Effector CD4-positive, alpha-beta T cell (primary cell): ENCODE data around the gene LRRC1.
"Not testable (repeated sequence)": the region's sequence is repeated elsewhere in the genome, so short reads cannot be mapped to it uniquely, and the experiment has no call there.

Source experiments
- DNase-seq: peaks from one replicate; pipeline ENCODE4 v3.0.0-alpha.2; 2020

LRRC1 gene

GRCh38 chr6:53793318-53794136, 1.3 kb upstream of the LRRC1 start:
- DNase-seq = peak; percentile 2

- DNase-seq = peak; percentile 38
These were observed 577 bp upstream of the LRRC1 start for GRCh38 chr6:53794137-53794719.

DNA sequence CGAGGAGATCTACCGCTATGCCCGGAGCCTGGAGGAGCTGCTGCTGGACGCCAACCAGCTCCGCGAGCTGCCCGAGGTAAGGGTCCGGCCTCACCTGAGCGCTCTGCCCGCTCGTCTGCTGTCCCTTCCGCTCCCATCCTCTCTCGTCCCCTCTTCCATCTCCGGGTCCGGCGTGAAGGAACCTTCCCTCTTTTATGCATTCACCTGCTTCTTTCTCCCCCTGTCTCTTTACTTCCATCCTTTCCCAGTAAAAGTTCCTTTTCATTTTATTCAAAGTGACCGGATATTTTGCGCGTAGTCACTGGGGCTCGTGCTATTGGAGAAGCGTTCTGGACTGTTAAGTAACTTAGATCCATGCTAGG, 516 bp downstream of the LRRC1 start:
- DNase-seq = no peak

DNA sequence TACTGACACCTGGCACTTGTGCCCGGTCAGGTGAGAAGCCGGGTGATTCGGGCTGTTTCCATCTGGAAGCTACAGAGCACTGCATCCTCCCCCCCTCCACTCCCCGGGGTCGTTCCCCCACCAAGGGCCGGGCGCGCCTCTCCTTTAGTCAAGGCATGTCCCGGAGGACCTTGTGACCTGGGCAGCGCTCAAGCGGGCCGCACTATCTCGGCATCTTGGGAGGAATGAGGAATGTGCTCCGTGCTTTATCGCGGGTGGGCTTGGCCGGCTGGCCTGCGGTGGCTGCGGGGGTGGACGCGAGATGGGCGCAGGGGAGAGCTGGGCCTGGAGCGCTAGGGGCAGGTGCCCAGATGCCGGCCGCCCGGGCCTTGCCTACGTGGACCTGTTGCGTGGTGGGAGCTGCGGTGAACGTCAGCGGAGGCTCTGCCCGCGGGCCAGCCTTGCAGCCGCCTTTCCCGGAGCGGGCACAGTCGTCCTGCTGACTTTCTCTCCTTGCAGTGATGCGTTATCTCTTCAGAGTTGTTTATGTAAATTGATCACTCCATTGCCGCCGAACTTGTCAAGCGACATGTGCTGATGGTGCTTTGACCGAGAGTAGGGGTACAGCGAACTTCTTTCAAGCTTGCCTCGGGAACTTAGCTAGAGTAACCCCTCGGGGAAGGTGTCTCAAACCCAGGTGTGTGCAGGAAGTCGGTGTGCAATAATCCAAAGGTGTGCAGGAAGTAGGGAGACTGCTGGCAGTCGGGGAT, 1.1 kb downstream of the LRRC1 start:
- peak; percentile 2 for DNase-seq

DNA sequence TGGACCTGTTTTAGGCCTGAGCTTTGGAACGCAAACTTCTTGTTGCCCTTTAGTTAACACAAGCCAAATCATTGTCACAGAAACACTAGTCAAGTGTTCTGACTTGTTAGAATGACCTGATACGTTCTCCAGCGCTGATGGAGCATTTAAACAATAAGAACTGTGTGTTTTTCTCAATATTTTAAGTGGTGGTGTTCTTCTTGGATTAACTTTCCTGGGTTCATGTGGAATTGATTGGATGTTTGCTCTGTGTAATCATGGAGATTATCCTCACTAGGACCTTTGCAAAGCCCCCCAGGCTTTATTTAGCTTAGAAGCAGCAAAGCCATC, 1.6 kb downstream of the LRRC1 start:
- DNase-seq = no peak

DNA sequence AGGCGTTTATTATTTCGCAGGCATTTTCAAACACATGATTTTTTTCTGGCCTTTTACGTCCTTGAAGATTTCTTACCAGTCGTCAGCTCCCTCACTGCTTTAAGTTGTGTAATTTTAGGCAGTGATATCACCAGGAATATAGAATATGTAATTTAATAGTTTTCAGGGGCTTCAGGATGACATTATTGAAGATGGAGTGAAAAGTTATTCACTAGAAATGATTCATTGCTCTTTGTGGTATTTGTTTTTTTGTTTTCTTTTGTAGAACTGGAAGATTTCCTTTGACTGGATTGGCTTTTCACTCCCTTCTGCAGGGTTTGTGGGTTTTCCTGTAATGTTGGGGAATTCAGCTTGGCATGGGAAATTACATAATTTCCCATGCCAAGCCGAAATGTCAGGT, 2.0 kb downstream of the LRRC1 start:
- no peak for DNase-seq

- DNase-seq = no peak
These were observed 2.5 kb downstream of the LRRC1 start for GRCh38 chr6:53797304-53797703.

GRCh38 chr6:53799340-53799739, 4.5 kb downstream of the LRRC1 start:
- DNase-seq = no peak

- no peak for DNase-seq
These were observed 6.2 kb downstream of the LRRC1 start for GRCh38 chr6:53801022-53801421.

DNA sequence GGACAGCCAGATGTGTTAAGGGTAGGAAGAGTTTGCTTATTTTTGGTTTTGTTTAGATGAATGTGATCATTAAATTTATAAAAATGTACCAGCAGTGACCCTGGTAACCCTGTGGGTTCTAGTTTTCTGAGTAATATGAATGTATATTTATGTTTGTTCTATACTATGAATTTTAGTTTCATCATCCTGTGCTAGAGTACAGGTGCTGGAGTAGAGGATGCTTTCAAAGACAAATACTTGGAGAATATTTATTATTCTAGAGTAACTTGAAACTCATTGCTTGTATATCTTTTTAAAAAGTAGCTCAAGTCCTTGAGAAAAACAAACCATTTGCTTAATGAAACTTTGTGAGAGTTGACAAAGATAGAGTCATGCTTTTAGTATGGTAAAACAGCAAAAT, 7.8 kb downstream of the LRRC1 start:
- DNase-seq = no peak

GRCh38 chr6:53803081-53803860, 8.5 kb downstream of the LRRC1 start:
- no peak for DNase-seq

DNA sequence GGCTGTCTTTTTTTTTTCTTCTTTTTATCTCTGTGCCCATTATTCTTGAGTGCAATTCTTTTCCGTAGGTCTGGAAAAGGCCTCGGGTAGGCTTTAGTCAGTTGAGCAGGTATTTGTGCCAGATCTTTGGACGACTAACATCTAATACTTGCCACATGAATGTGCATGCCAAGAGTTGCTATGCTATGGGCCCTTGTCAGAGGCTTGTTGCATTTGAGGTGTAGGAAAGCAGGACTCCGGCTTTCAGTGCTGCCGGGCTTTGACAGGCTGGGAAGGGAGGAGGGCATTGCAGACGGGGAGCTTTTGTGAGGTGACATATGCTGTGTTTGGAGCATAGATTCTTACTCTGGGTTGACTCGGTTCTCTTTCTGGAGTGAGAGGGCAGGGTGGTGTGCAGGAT, 10.2 kb downstream of the LRRC1 start:
- DNase-seq = no peak

- DNase-seq = no peak
These were observed 10.9 kb downstream of the LRRC1 start for GRCh38 chr6:53805725-53806124.

- not testable (repeated sequence) for DNase-seq
These were observed 12.8 kb downstream of the LRRC1 start for GRCh38 chr6:53807606-53808005.

DNA sequence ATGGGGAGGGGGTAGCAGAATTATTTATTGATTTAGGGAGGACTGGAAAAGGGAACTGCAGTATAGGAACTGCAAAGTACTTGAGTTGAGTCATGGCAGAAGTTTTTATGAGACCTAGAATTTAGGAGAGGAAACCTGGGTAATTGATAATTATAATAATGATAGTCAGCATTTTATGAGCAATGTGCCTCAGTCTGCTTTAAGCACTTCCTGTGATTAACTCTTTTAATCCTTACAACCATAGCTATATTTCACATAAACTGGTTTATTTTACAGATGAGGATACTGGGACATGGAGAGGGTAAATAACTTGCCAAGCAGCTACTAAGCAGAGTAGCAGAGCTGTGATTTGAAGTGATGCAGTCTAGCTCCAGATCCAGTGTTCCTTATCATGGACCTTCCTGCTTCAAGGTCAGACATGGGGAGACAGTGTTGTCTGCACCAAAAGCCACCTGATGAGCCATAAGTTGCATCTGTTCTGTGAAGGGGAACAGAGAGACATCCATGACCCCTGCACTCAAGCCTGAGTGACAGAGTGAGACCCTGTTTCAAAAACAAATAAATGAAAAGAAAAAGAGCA, 13.6 kb downstream of the LRRC1 start:
- no peak for DNase-seq

- no peak for DNase-seq
These were observed 14.9 kb downstream of the LRRC1 start for GRCh38 chr6:53809691-53810090.

- no peak for DNase-seq
These were observed 16.3 kb downstream of the LRRC1 start for GRCh38 chr6:53811082-53811481.

GRCh38 chr6:53811746-53812145, 16.9 kb downstream of the LRRC1 start:
- no peak for DNase-seq

- no peak for DNase-seq
These were observed 18.3 kb downstream of the LRRC1 start for GRCh38 chr6:53813096-53813495.

- no peak for DNase-seq
These were observed 19.0 kb downstream of the LRRC1 start for GRCh38 chr6:53813801-53814200.

DNA sequence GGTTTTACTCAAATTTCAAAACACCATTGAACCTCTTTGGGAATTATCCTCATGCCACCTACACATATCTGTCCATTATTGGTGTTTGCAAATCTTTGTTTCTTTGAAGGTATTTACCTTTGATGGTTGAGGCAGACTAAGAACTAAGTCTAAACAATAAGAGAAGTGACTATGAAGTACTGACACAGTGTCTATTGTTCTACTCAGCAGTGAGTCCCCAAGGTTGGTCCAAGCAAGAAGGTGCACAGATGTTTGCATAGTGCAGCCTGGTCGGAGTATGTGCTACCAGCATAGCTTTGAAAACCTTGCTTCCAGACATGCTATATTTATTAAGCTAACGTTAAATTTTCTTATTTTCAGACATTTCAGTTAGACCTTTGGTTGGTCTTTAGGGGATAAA, 19.5 kb downstream of the LRRC1 start:
- DNase-seq = no peak

- DNase-seq = no peak
These were observed 20.7 kb downstream of the LRRC1 start for GRCh38 chr6:53815381-53816119.
